ENCODE data around the gene MARK1.

MARK1 gene

DNA sequence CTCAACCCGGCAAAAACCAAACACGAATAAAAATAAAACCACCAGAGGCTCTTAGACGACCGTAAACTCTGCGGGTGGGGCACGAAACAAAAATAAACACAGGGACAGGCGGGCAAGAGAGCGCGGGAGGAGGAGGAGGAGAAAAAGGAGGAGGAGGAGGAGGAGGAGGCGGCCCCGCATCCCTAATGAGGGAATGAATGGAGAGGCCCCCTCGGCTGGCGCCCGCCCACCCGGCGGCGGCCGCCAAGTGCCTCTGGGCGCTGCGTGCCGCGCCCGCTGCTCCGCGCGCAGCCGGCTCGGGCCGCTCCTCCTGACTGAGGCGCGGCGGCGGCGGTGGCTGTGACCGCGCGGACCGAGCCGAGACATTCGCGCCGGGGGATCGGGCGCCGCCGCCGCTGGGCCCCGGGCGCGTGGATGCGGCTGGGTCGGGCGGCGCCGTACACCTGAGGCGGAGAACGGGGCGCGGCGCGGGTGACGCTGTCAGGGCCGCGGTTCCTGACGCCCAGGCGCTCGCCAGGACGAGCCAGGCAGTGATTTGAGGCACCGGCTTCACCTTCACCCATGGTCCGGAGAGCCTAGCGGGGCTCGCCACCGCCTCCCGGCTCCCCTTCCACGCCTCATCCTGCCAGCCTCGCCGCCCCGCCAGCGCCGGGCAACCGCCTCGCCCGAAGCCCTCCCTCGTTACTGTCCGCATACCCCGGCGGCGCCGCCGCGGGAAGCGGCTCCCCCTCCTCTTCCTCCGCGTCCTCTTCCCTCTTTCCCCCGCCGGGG, at the start of gene MARK1:
Gene MARK1 (plus strand): TSS at position 229 of the 771 bp plus-strand sequence. CDS start 687 bp downstream, outside the sequence.
- TF ChIP-seq, protein P1, sequence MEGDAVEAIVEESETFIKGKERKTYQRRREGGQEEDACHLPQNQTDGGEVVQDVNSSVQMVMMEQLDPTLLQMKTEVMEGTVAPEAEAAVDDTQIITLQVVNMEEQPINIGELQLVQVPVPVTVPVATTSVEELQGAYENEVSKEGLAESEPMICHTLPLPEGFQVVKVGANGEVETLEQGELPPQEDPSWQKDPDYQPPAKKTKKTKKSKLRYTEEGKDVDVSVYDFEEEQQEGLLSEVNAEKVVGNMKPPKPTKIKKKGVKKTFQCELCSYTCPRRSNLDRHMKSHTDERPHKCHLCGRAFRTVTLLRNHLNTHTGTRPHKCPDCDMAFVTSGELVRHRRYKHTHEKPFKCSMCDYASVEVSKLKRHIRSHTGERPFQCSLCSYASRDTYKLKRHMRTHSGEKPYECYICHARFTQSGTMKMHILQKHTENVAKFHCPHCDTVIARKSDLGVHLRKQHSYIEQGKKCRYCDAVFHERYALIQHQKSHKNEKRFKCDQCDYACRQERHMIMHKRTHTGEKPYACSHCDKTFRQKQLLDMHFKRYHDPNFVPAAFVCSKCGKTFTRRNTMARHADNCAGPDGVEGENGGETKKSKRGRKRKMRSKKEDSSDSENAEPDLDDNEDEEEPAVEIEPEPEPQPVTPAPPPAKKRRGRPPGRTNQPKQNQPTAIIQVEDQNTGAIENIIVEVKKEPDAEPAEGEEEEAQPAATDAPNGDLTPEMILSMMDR (IDR thresholded peaks at IDR 0.05; ENCODE audit: low read depth, low read length) = no peak
- peak; percentile 24 to 49 for DNase-seq (ENCODE audit: low read depth in 2 of 2)
- peak within 1 kb of the TSS; percentile 58 to 70 for H3K4me3 ChIP-seq (replicated peaks in 1 of 2; ENCODE audit: low read depth in 2 of 2, low read length in 2 of 2)

DNA sequence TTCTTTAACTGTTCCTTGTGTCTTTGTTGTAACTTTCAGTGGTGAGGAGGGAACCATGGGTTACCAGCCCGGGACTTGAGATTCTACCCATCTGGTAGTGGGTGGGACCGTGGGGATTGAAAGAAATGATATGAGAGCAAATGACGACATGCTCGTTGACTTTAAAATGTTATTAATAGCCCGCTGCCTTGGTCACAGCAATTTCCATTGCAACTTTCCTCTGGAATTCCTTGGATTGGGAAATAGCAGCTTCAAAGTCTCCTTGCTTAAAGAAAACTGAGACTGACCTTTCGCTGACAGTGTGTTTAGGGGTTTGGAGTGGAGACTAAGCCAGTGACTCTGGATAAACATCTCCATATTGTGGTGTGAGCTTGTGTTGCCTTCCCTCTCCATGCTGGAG, 44.2 kb upstream of the MARK1 start:
- peak in 1 of 2 donors; percentile 5 for DNase-seq (ENCODE audit: low read depth in 2 of 2)
- TF ChIP-seq, protein P1 (IDR thresholded peaks at IDR 0.05; ENCODE audit: low read depth, low read length) = no peak
- H3K4me3 ChIP-seq (replicated peaks in 1 of 2; ENCODE audit: low read depth in 2 of 2, low read length in 2 of 2) = no peak overlapping the region

DNA sequence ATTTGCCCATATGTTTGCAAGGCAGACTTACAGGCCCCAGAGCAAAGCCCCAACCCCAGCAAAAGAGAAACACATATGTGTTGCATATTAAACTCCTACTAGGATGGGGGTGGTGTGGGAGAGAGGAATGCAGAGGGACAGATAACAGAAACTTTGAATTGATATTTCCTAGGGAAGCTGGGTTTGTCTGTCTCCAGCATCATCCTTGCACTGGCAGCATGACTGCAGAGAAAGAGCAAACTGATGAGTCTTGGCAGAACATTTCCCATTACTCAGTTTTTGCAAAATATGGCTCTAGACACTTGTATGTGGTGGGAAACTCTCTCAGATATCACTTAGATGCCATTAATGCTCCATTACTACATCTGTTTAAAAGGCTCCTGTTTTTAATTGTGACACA, 43.8 kb upstream of the MARK1 start:
- DNase-seq (ENCODE audit: low read depth in 2 of 2) = no peak
- TF ChIP-seq, protein P1 (IDR thresholded peaks at IDR 0.05; ENCODE audit: low read depth, low read length) = no peak
- H3K4me3 ChIP-seq (replicated peaks in 1 of 2; ENCODE audit: low read depth in 2 of 2, low read length in 2 of 2) = no peak overlapping the region

DNA sequence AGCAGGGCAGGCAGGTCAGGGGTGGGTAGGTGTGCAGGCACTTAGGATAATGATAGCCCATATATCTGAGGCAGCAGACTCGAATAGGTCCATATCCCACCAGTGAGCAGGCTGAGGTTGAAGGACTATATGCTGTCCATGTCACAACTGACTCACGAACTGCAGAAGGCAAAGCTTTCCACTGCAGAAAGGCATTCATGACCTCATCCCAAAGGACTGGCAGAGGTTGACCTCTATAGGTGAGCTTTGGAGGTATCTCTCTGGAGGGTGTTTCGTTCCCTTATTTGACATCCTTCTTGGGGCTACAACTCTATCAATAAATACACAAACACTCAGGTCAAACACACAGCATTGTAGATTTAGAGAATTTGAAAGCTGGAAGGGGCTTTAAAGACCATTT, 42.8 kb upstream of the MARK1 start:
- DNase-seq (ENCODE audit: low read depth in 2 of 2) = no peak
- H3K4me3 ChIP-seq (replicated peaks in 1 of 2; ENCODE audit: low read depth in 2 of 2, low read length in 2 of 2) = no peak overlapping the region
- TF ChIP-seq, protein P1 (IDR thresholded peaks at IDR 0.05; ENCODE audit: low read depth, low read length) = no peak

DNA sequence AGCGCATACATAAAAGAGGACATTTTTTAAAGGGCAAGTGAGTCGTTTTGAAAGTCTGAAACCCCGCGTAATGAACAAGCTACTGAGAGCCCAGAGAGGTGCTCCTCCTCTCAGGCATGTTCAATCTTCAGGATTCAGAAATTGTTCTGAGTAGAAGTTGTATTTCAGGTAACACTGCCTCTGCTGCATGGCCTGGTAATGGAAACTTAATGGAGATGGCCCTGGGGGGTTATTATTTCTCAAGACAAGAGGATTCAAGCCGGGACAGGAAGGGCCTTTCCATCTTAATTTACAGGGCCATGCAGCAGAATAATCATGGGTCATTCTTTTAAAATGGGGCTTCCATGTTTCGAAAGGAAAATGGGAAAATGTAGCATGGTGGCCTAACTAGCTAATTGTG, 42.1 kb upstream of the MARK1 start:
- TF ChIP-seq, protein P1 (IDR thresholded peaks at IDR 0.05; ENCODE audit: low read depth, low read length) = no peak
- no peak overlapping the region for H3K4me3 ChIP-seq (replicated peaks in 1 of 2; ENCODE audit: low read depth in 2 of 2, low read length in 2 of 2)
- DNase-seq (ENCODE audit: low read depth in 2 of 2) = no peak

DNA sequence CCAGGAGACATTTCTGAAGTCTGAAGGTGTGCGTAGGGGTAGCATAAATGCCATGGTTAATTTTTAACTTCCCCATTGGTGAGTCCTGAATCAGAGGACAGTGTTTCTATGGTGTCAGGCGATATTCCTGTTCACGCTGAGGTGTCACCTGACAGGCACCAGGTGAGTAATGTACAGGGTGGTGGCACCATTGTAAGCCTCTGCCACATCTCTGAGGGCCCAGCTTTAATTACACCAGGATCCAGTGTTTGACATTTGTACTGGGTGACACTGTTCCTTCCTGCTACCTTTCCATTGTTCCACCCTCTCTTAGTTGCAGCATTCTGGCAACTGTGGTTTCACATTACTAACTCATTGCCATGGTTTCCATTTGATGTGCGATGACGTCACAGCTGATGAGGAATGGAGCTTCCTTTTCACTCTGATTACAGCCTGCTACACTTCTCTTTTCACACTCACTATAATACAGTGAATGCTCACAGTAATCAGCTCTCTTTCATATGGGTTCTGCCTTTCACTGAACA, 40.6 kb upstream of the MARK1 start:
- peak; percentile 44 to 46 for DNase-seq (ENCODE audit: low read depth in 2 of 2)
- TF ChIP-seq, protein P1 (IDR thresholded peaks at IDR 0.05; ENCODE audit: low read depth, low read length) = no peak
- no peak overlapping the region for H3K4me3 ChIP-seq (replicated peaks in 1 of 2; ENCODE audit: low read depth in 2 of 2, low read length in 2 of 2)
